CD4-positive, alpha-beta T cell treated with Interleukin-4 for 4 hours (primary cell): ENCODE results near the gene IL1RAPL1.

ENCODE experiments used
- DNase-seq: peaks from one replicate; pipeline ENCODE4 v3.0.0-alpha.2; 2020

The IL1RAPL1 gene

GRCh38 chrX:28802625-28803024 is 215.4 kb downstream of the IL1RAPL1 start:
- no peak for DNase-seq

GRCh38 chrX:28835991-28836390 is 248.7 kb downstream of the IL1RAPL1 start:
- DNase-seq = no peak

GRCh38 chrX:28843817-28844216 is 256.6 kb downstream of the IL1RAPL1 start:
- no peak for DNase-seq

- DNase-seq = no peak
Measured at GRCh38 chrX:28847423-28847822, 260.2 kb downstream of the IL1RAPL1 start.

- DNase-seq = no peak
Measured at GRCh38 chrX:28848707-28849106, 261.5 kb downstream of the IL1RAPL1 start.

GRCh38 chrX:28850955-28851354 is 263.7 kb downstream of the IL1RAPL1 start:
- no peak for DNase-seq

GRCh38 chrX:28851871-28852270 is 264.6 kb downstream of the IL1RAPL1 start:
- no peak for DNase-seq

GRCh38 chrX:28854637-28855036 is 267.4 kb downstream of the IL1RAPL1 start:
- no peak for DNase-seq

GRCh38 chrX:28876408-28876807 is 289.2 kb downstream of the IL1RAPL1 start:
- no peak for DNase-seq

- no peak for DNase-seq
Measured at GRCh38 chrX:28876901-28877300, 289.7 kb downstream of the IL1RAPL1 start.

GRCh38 chrX:28880136-28880535 is 292.9 kb downstream of the IL1RAPL1 start:
- DNase-seq = no peak

GRCh38 chrX:28884823-28885222 is 297.6 kb downstream of the IL1RAPL1 start:
- DNase-seq = no peak

GRCh38 chrX:28888416-28888815 is 301.2 kb downstream of the IL1RAPL1 start:
- DNase-seq = no peak

GRCh38 chrX:28889591-28890090 is 302.4 kb downstream of the IL1RAPL1 start:
- no peak for DNase-seq

- DNase-seq = no peak
Measured at GRCh38 chrX:28901637-28902036, 314.4 kb downstream of the IL1RAPL1 start.

- DNase-seq = no peak
Measured at GRCh38 chrX:28910487-28910886, 323.2 kb downstream of the IL1RAPL1 start.

- no peak for DNase-seq
Measured at GRCh38 chrX:28920153-28920943, 333.1 kb downstream of the IL1RAPL1 start.

GRCh38 chrX:28922106-28922505 is 334.9 kb downstream of the IL1RAPL1 start:
- DNase-seq = no peak

GRCh38 chrX:28946846-28947245 is 359.6 kb downstream of the IL1RAPL1 start:
- no peak for DNase-seq

GRCh38 chrX:28960063-28960462 is 372.8 kb downstream of the IL1RAPL1 start:
- no peak for DNase-seq

- no peak for DNase-seq
Measured at GRCh38 chrX:28966331-28966730, 379.1 kb downstream of the IL1RAPL1 start.

- no peak for DNase-seq
Measured at GRCh38 chrX:28969126-28969525, 381.9 kb downstream of the IL1RAPL1 start.

- DNase-seq = no peak
Measured at GRCh38 chrX:28979877-28980276, 392.6 kb downstream of the IL1RAPL1 start.

GRCh38 chrX:28981952-28982351 is 394.7 kb downstream of the IL1RAPL1 start:
- no peak for DNase-seq

- DNase-seq = no peak
Measured at GRCh38 chrX:28988246-28988645, 401.0 kb downstream of the IL1RAPL1 start.
